Activated naive CD8-positive, alpha-beta T cell treated with anti-CD3 and anti-CD28 coated beads, Interleukin-2, amount 50 U/mL, for 24 hours (primary cell): ENCODE measurements around the gene TTI1.
"Not testable (repeated sequence)": the region's sequence is repeated elsewhere in the genome, so short reads cannot be mapped to it uniquely, and the experiment has no call there.

Experiments
- ATAC-seq: fragments of 150-1000 bp; cut with Tn5 transposase; one replicate; pipeline ENCODE4 v1.10.0; 2021
- DNase-seq: peaks from one replicate; pipeline ENCODE4 v3.0.0; 2021
- H3K27ac Mint-ChIP-seq: one replicate; pipeline ENCODE4 v1.8.0; 2021; ENCODE audit warnings: mild to moderate bottlenecking, mixed read lengths
- H3K27me3 Mint-ChIP-seq: one replicate; pipeline ENCODE4 v1.8.0; 2021; ENCODE audit warnings: mixed read lengths
- H3K36me3 Mint-ChIP-seq: one replicate; pipeline ENCODE4 v1.8.0; 2021; ENCODE audit warnings: low read depth, mixed read lengths
- H3K4me1 Mint-ChIP-seq: one replicate; pipeline ENCODE4 v1.8.0; 2021; ENCODE audit warnings: mixed read lengths
- H3K4me3 Mint-ChIP-seq: one replicate; pipeline ENCODE4 v1.8.0; 2021; ENCODE audit warnings: mild to moderate bottlenecking, moderate library complexity, mixed read lengths
- H3K9me3 Mint-ChIP-seq: one replicate; pipeline ENCODE4 v1.8.0; 2021; ENCODE audit warnings: mixed read lengths

TTI1 gene

DNA sequence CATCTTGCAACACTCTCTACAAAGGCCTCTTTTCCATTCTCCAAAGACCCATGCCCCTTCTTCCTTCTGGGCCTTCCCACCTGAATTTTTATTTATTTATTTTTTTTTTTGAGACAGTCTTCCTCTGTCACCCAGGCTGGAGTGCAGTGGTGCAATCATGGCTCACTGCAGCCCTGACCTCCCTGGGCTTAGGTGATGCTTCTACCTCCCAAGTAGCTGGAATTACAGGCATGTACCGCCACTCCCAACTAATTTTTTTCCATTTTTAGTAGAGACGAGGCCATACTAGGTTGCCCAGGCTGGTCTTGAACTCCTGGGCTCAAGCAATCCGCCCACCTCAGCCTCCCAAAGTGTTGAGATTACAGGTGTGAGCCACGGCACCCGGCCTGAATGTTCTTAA is 23.8 kb downstream of the TTI1 start:
- H3K27ac Mint-ChIP-seq, H3K9me3 Mint-ChIP-seq, H3K27me3 Mint-ChIP-seq, H3K4me1 Mint-ChIP-seq, ATAC-seq, H3K4me3 Mint-ChIP-seq, DNase-seq: not testable (repeated sequence)
- peaks cover 42% of the 10 kb centered on the region for H3K36me3 Mint-ChIP-seq

GRCh38 chr20:38008233-38008944 is 24.9 kb downstream of the TTI1 start:
- Mint-ChIP-seq H3K4me1 (peaks cover 8% of the 10 kb centered on the region), H3K36me3 (peaks cover 42% of the 10 kb centered on the region), H3K9me3 (no peaks in the 10 kb centered on the region), H3K27ac (no peak overlapping the region), H3K27me3 (no peaks in the 10 kb centered on the region), H3K4me3 (no peak overlapping the region)
- no peak for DNase-seq
- ATAC-seq: no peak

DNA sequence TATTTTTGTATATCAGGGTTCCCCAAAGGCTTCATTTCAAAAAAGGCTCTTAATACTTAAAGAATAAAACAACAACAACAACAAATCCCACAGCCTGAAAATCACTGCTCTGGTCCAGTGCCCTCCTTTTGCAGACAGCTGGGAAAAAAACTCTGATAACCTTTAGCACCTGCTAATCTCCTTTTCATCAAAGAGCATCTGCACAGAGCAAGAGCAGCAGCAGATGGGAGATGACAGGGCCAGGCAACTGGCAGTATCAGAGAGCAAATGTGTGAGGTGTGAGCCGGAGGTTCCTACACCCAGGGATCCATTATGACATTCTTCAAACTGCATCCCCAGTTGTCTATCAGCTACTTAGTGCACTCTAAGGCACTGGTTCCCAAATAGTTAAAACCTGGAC is 25.7 kb downstream of the TTI1 start:
- Mint-ChIP-seq H3K27ac (no peak overlapping the region), H3K36me3 (peaks cover 35% of the 10 kb centered on the region), H3K27me3 (no peaks in the 10 kb centered on the region), H3K4me1 (peaks cover 9% of the 10 kb centered on the region), H3K4me3 (no peak overlapping the region), H3K9me3 (no peaks in the 10 kb centered on the region)
- ATAC-seq (no peak), DNase-seq (no peak)

GRCh38 chr20:38005903-38006302 is 27.4 kb downstream of the TTI1 start:
- no peak overlapping the region for H3K27ac Mint-ChIP-seq
- no peak overlapping the region for H3K4me3 Mint-ChIP-seq
- DNase-seq (no peak), ATAC-seq (no peak)
- H3K27me3 Mint-ChIP-seq: no peaks in the 10 kb centered on the region
- H3K9me3 Mint-ChIP-seq: no peaks in the 10 kb centered on the region
- peaks cover 18% of the 10 kb centered on the region for H3K4me1 Mint-ChIP-seq
- H3K36me3 Mint-ChIP-seq: peaks cover 32% of the 10 kb centered on the region

- Mint-ChIP-seq H3K27ac (no peak overlapping the region), H3K36me3 (peaks cover 37% of the 10 kb centered on the region), H3K4me1 (peaks cover 18% of the 10 kb centered on the region), H3K9me3 (no peaks in the 10 kb centered on the region), H3K27me3 (no peaks in the 10 kb centered on the region), H3K4me3 (no peak overlapping the region)
- DNase-seq (no peak), ATAC-seq (no peak)
Observed at GRCh38 chr20:38004416-38004815, 28.8 kb downstream of the TTI1 start.

GRCh38 chr20:38002422-38002821 is 30.8 kb downstream of the TTI1 start:
- ATAC-seq (no peak), DNase-seq (no peak)
- H3K4me3 Mint-ChIP-seq: no peak overlapping the region
- H3K27ac Mint-ChIP-seq: no peak overlapping the region
- H3K27me3 Mint-ChIP-seq: no peaks in the 10 kb centered on the region
- H3K9me3 Mint-ChIP-seq: no peaks in the 10 kb centered on the region
- H3K4me1 Mint-ChIP-seq: peaks cover 18% of the 10 kb centered on the region
- peaks cover 41% of the 10 kb centered on the region for H3K36me3 Mint-ChIP-seq

GRCh38 chr20:38001981-38002380 is 31.3 kb downstream of the TTI1 start:
- Mint-ChIP-seq H3K27ac (no peak overlapping the region), H3K9me3 (no peaks in the 10 kb centered on the region)

DNA sequence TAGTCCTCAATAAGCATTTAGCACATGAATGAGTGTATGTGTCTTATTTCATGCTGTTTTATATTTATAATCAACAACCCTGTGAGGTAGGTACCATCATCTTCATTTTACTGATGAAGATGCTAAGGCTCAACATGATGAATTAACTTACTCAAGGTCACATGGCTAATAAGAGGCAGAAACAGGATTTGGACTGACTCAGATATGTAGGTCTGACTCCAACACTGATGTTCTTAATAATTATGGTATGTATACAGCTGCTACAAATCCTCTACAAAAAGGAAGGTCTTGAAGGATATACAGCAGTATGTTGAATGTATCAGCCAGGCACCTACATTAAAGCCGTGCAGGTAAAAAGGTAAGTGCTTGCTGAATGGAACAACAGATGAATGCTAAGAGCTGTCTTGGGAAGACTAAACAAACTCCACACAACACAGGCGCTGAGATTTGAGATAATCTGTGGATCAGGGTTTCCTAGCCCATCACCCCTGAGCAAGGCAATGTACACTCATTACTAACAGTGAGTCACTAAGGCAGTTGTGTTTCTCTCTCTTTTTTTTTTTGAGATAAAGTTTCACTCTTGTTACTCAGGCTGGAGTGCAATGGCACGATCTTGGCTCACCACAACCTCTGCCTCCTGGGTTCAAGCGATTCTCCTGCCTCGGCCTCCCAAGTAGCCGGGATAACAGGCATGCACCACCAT is 31.9 kb downstream of the TTI1 start:
- no peak overlapping the region for H3K4me3 Mint-ChIP-seq
- H3K36me3 Mint-ChIP-seq: peaks cover 40% of the 10 kb centered on the region
- H3K27me3 Mint-ChIP-seq: no peaks in the 10 kb centered on the region
- peaks cover 15% of the 10 kb centered on the region for H3K4me1 Mint-ChIP-seq
- H3K27ac Mint-ChIP-seq: no peak overlapping the region
- no peaks in the 10 kb centered on the region for H3K9me3 Mint-ChIP-seq
- DNase-seq: no peak
- peak; percentile 80 for ATAC-seq

More at GRCh38 chr20:38001981-38002380, 31.3 kb downstream of the TTI1 start:
- DNase-seq: no peak
- no peak overlapping the region for H3K4me3 Mint-ChIP-seq
- no peaks in the 10 kb centered on the region for H3K27me3 Mint-ChIP-seq
- peaks cover 18% of the 10 kb centered on the region for H3K4me1 Mint-ChIP-seq
- ATAC-seq: no peak
- peaks cover 44% of the 10 kb centered on the region for H3K36me3 Mint-ChIP-seq

- Mint-ChIP-seq H3K4me1 (peaks cover 11% of the 10 kb centered on the region), H3K4me3 (no peak overlapping the region), H3K27ac (no peak overlapping the region), H3K36me3 (peaks cover 44% of the 10 kb centered on the region), H3K9me3 (no peaks in the 10 kb centered on the region), H3K27me3 (no peaks in the 10 kb centered on the region)
- ATAC-seq (no peak), DNase-seq (no peak)
Observed at GRCh38 chr20:38000293-38000692, 33.0 kb downstream of the TTI1 start.

DNA sequence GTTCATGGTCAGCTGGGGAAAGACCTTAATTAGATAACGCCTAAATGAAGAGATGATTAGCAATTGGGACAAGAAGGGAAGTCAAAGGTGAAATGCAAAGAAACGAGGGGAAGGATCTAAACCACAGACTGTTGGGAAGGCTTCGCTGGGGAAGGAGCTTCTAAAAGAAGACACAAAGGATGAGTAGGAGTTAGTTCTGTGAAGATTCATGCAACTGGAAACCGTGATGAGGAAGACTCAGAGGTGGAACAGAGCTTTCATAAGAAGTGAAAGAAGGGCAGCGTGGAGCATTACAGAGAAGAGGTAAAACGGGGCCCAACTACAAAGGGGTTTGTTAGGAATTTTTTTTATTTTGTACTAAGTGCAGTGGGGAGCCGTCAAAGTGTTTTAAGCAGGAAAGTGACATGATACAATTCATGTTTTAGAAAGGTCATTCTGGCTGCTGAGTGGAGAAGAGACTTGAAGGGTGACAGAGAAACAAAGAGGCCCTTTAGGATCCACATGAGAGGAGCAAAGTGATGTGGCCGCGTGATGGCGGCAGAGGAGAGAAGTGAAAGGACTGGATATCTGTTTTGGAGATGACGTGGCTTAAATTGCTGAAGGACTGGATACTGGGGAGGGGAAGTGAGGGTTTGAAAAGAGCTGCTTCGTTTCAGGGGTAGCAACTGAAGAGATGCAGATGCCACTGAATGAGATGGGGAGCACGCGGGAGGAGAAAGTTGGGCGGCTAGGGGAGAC is 33.6 kb downstream of the TTI1 start:
- H3K36me3 Mint-ChIP-seq: peaks cover 43% of the 10 kb centered on the region
- ATAC-seq: no peak
- no peak for DNase-seq
- peak overlapping the region; percentile 8 for H3K27ac Mint-ChIP-seq
- no peaks in the 10 kb centered on the region for H3K9me3 Mint-ChIP-seq
- no peaks in the 10 kb centered on the region for H3K27me3 Mint-ChIP-seq
- H3K4me3 Mint-ChIP-seq: no peak overlapping the region
- peaks cover 11% of the 10 kb centered on the region for H3K4me1 Mint-ChIP-seq

- DNase-seq (no peak), ATAC-seq (no peak)
- H3K27me3 Mint-ChIP-seq: no peaks in the 10 kb centered on the region
- no peak overlapping the region for H3K27ac Mint-ChIP-seq
- H3K36me3 Mint-ChIP-seq: peaks cover 42% of the 10 kb centered on the region
- no peaks in the 10 kb centered on the region for H3K9me3 Mint-ChIP-seq
- peaks cover 10% of the 10 kb centered on the region for H3K4me1 Mint-ChIP-seq
- H3K4me3 Mint-ChIP-seq: no peak overlapping the region
Observed at GRCh38 chr20:37997516-37997915, 35.7 kb downstream of the TTI1 start.

GRCh38 chr20:37995856-37996605 is 37.2 kb downstream of the TTI1 start:
- ATAC-seq (no peak), DNase-seq (no peak)
- no peak overlapping the region for H3K4me3 Mint-ChIP-seq
- H3K36me3 Mint-ChIP-seq: peaks cover 38% of the 10 kb centered on the region
- H3K4me1 Mint-ChIP-seq: peaks cover 8% of the 10 kb centered on the region
- no peak overlapping the region for H3K27ac Mint-ChIP-seq
- no peaks in the 10 kb centered on the region for H3K27me3 Mint-ChIP-seq
- no peaks in the 10 kb centered on the region for H3K9me3 Mint-ChIP-seq

- Mint-ChIP-seq H3K27ac (no peak overlapping the region), H3K27me3 (no peaks in the 10 kb centered on the region), H3K9me3 (no peaks in the 10 kb centered on the region), H3K4me1 (peaks cover 23% of the 10 kb centered on the region), H3K4me3 (no peak overlapping the region), H3K36me3 (peaks cover 48% of the 10 kb centered on the region)
- DNase-seq (no peak), ATAC-seq (no peak)
Observed at GRCh38 chr20:37994512-37994911, 38.7 kb downstream of the TTI1 start.

GRCh38 chr20:37992802-37993409 is 40.4 kb downstream of the TTI1 start:
- no peak for ATAC-seq

More at GRCh38 chr20:37992802-37993409, 40.4 kb downstream of the TTI1 start:
- H3K4me3 Mint-ChIP-seq: no peak overlapping the region
- peak; percentile 28 for DNase-seq
- H3K9me3 Mint-ChIP-seq: no peaks in the 10 kb centered on the region
- peaks cover 53% of the 10 kb centered on the region for H3K36me3 Mint-ChIP-seq
- no peaks in the 10 kb centered on the region for H3K27me3 Mint-ChIP-seq
- H3K27ac Mint-ChIP-seq: no peak overlapping the region
- H3K4me1 Mint-ChIP-seq: peaks cover 23% of the 10 kb centered on the region
